Kasumi-1 (cell line): ENCODE data around the gene CRIP3.
A peak's percentile ranks its signal among the peaks of the same experiment; 100 is the strongest.

Experiments
- DNase-seq, 2 experiments: peaks; one replicate each; lab custom pipeline; 2025; lab: John Stamatoyannopoulos, UW

Gene CRIP3

DNA sequence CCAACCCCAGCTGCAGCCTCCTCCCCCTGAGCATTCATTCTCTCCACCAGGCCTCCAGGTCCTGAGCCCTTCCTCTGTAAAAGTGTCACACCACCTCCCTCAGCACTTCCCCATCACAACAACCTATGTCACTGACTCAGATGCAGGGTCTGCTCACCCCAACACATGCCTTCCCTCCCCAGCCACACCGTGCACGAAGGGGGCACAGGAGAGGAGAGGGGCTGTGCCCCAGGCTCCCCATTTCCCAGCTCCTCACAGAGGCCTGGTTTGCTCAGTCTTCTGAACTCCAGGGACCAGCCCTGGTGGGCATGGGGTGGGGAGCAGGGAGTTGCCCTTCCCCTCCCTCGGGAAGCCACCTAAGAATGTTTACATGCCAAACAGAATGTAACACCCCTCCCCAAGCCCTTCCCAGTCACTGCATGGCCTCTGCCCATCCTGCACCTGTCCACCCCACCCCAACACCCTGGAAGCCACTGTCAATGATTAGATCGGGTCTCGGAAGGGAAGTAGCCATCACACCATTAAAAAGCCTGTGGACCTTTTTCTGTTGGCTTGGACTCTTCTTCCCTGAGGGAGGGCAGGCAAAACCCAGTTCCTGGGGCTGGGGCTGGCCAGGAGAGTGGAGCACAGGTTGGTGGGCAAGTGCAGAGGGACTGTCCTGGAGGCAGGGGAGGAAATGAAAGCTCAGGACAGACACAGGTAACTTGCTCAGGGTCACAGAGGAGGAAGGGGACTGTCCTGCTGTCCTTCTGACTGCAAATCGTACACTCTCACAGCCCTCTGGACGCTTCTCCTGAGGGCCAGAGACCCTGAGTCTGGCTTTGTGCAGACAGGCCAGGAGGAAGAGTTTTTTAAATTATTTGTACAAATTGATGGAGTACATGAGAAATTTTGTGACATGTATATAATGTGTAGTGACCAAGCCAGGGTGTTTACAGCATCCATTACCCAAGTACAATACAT lies 20.6 kb downstream of the CRIP3 start:
- DNase-seq: no peak

DNA sequence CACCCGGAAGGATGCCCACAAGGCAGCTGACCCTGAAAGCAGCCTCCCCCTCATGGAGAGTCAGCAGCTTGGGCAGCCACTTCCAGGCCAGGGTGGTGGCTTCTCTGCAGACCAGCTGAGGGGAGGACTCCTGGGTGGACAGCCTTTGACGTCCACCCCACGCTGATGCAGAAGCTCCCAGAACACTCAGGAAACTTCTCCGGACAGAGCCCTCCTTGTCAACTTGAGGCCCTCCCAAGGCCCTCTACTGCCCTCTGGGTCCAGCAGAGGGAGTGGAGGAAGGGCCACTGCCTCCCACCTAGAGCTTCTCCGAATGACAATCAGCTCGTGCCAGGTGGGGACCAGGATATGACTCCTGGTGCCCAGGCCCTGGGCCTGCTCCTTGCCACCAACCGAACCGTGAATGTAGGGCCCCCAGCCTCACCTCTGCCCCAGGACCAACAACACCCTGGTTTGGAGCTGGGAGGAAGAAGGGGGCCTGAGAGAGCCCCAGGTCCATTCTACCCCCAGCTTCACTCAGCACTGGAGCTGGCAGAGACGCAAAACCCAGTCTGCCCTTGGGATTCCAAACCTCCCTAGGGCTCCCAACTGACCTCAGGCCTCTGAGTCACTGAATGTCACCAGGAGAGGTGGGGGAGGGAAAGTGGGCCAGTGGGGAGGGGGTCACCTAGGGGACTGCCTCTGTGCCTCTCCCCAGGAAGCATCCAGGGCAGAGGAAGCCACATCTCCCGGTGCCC lies 21.5 kb downstream of the CRIP3 start:
- DNase-seq: no peak

DNA sequence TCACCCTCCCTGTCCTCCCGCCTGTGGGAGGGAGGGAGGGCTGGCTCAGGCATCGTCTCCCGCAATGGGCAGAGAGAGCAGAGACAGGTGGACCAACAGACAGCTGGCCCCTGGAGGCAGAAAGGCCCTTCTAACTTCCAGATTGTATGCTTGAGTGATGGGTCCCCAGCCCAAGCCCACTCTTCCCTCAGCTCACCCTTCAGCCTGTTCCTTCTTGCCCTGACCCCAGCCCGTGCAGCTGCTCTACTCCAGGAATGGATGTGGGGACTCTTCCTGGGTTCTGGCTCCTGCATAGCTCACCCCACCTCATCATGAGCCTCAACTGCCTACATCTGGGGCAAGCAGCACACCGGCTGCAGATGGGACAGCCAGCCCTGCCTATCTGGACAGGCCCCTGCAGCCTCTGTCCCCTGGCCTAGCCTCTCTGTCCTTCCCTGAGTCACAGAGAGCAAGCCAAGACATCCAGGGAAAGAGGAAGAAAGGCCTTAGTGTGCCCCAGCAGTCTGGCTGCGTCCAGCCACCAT lies 22.1 kb downstream of the CRIP3 start:
- no peak for DNase-seq

DNA sequence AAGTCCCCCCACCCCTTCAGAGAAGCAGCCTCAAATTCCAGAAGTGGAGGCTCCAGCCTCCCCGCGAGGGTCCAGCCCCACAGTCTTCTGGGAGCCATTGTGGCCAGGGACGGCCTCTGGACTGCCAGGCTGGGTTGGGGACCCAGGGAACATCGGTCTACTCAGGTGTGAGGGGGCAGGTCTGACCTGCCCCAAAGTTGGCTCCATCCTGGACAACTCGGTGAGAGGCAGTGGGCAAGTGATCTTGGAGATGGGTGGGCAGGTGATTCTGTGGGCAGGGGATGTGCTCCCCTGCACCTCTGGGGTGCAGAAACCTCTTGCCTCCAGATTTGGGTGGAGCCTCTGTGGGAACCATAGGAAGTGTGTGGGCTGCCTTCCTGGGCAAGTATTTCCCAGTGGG lies 22.8 kb downstream of the CRIP3 start:
- DNase-seq: no peak

DNA sequence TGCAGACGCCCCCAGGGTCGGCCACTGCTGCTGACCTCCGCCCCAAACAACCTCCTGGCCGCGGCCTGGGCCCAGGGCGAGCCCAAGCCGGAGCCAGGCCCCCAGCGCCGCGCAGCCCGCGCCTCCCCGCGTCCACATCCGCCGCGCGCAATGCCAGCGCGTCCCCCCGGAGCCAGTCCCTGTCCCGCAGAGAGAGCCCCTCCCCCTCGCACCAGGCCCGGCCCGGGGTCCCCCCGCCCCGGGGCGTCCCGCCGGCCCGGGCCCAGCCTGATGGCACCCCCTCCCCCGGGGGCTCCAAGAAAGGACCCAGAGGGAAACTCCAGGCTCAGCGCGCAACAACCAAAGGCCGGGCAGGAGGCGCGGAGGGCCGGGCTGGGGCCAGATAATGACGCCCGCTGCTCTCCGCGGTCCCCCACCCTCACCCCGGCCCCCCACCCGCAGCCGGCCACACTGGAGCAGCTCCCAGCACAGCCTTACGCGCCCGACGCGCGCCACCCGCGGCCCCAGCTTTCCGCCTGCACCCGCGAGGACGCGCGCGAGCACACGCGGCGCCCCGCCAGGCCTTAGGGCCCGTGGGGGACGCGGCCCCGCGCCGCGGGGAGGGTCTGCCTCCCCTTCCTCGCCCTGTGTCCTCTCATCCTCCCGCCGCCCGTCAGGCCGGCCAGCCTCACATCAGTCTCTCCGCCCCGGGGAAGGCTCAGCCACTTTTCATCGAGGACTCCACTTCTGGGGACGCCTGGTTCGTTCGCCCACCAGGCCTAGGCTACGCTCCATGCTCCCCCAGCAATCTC lies 23.4 kb downstream of the CRIP3 start:
- no peak for DNase-seq

DNA sequence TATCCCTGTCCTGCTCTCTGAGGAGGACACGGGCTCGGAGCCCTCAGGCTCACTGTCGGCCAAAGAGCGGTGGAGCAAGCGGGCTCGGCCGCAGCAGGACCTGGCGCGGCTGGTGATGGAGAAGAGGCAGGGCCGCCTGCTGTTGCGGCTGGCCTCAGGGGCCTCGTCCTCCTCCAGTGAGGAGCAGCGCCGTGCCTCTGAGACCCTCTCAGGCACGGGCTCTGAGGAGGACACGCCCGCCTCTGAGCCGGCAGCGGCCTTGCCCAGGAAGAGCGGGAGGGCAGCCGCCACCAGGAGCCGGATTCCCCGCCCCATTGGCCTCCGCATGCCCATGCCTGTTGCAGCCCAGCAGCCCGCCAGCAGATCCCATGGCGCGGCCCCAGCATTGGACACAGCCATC lies 24.7 kb downstream of the CRIP3 start:
- DNase-seq: no peak

DNA sequence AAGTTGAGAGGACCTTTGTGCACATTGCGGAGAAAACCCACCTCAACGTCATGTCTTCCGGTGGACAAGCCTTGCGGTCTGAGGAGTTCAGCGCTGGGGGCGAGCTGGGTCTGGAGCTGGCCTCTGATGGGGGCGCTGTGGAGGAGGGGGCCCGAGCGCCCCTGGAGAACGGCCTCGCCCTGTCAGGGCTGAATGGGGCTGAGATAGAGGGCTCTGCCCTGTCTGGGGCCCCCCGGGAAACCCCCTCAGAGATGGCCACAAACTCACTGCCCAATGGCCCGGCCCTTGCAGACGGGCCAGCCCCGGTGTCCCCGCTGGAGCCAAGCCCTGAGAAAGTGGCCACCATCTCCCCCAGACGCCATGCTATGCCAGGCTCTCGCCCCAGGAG lies 25.1 kb downstream of the CRIP3 start:
- no peak for DNase-seq

DNA sequence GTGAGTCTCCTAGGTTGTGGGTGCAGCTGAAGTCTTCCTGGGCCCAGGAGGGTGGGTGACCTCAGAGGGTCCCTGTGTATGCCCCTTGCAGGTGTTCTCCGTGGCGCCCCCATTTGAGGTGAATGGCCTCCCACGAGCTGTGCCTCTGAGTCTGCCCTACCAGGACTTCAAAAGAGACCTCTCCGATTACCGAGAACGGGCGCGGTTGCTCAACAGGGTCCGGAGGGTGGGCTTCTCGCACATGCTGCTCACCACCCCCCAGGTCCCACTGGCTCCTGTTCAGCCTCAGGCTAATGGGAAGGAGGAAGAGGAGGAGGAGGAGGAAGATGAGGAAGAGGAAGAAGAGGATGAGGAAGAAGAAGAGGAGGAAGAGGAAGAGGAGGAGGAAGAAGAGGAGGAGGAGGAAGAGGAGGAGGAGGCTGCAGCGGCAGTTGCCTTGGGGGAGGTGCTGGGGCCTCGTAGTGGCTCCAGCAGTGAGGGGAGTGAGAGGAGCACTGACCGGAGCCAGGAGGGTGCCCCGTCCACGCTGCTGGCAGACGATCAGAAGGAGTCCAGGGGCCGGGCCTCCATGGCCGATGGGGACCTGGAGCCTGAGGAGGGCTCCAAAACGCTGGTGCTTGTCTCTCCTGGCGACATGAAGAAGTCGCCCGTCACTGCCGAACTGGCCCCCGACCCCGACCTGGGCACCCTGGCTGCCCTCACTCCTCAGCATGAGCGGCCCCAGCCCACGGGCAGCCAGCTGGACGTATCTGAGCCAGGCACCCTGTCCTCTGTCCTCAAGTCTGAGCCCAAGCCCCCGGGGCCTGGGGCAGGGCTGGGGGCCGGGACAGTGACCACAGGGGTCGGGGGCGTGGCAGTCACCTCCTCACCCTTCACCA lies 25.8 kb downstream of the CRIP3 start:
- DNase-seq: no peak

DNA sequence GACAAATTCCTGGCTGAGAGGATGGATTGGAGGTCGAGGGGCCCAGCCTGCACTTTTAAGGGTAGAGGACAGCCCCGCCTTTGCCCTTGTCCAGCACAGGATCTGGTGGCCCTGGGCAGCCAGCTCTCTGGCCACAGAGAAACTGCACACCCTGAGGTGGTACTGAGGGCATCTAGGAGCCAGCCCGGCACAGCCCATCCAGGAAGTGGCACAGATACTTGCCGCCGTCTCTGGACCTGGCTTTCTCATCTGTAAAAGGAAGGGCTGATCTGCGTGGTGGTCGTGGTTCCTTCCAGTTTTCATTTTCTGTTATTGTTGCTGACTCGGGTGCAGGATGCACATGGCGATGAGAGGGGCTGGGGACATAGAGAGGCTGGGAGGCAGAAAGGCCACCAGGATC lies 26.6 kb downstream of the CRIP3 start:
- no peak for DNase-seq

DNA sequence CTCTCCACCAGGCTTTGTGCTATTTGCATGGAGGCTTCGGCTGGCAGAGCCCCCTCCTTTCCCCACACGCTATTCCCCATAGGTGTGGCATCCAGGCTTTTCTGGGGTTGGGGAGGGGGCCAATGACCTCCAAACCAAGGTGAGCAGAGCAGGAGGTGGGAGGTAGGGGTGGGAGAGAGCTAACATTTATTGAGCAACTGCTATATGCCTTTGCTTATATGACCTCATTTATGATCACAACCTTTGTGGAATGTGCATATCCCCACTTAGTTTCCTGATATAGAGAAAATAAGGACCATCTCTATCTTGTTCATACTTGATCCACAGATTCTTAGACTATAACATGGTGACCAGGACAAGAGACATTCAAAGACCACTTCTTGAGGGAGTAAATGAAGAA lies 28.4 kb downstream of the CRIP3 start:
- no peak for DNase-seq

DNA sequence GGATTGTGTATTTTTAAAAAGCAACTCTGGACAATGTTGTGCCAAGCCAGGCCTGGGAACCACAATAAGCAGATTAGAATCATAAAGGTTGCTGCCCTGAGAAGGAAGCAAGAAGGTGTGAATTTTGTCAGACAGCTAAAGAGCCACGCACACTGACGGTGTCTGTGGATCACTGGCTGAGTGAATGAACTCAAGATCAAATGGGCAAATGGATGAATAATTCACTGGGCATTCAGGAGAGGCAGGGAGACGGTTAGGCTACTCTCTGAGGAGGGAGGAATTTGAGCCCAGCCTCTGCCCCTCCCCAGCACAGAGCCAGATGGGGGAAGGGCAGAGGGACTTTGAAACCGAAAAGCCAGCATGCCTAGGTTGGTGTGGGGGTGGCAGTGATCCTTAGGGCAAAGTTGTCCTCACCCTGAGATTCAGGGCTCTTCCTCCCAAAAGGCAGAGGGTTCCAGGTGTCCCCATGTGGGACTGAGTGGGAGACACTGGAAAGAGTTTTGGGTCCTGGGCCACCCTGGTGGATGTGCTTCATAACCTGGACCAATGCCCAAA lies 30.0 kb downstream of the CRIP3 start:
- no peak for DNase-seq

DNA sequence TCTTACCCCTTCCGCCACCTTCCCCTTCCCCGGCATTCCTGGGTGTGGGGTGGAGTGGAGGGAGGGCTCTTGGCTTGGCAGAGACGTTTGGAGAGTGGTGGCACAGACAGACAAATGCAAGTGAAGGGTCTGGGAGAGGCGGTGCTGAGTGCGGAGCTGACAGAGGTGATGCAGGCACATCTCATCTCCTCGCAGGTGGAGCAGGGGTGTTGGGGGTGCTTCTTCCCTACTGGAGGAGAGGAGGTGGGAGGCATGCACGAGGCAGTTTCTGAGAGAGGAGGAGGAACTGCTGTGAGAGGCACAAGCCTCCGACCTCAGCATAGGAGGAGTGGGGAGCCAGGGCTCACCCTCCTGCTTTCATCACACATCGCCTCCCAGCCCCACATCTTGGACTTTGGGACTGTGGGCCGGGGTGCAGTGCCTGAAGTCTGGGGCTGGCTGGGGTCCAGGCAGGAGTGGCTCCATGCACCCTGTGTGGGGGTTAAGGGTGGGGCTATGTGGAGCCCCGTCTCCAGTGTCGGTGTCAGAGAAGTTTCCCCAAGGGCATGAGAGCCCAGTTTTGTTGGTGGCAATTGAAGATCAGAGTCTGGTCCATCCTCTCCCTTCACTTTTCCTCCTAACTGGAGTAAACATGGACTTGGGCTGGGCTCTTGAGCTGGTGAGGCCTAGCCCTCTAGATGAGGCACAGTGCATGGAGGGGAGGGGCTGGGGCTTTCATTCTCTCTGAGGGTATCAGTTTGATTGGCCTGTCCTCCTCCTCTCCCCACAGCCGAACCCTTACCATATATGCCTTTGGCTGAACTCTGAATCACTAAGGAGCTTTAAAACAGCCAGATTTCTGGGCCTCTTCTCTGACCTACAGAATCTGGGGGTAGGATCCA lies 30.7 kb downstream of the CRIP3 start:
- no peak for DNase-seq

DNA sequence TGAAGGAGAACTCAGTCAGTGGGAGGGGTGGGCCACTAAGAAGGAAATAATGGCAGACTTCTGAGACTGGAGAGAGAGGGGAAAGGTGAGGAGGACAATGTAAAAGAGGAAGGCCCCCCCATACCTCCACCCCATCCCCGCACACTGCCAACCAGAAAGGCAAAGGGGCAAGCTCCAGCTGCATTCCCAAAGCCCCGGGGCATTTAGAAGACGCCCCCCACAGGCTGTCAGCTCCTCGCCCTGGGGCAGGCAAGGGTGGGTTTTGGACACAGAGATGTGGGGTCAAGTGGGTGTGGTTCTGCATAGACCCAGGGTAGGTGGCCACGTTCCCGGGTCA lies 31.4 kb downstream of the CRIP3 start:
- no peak for DNase-seq

DNA sequence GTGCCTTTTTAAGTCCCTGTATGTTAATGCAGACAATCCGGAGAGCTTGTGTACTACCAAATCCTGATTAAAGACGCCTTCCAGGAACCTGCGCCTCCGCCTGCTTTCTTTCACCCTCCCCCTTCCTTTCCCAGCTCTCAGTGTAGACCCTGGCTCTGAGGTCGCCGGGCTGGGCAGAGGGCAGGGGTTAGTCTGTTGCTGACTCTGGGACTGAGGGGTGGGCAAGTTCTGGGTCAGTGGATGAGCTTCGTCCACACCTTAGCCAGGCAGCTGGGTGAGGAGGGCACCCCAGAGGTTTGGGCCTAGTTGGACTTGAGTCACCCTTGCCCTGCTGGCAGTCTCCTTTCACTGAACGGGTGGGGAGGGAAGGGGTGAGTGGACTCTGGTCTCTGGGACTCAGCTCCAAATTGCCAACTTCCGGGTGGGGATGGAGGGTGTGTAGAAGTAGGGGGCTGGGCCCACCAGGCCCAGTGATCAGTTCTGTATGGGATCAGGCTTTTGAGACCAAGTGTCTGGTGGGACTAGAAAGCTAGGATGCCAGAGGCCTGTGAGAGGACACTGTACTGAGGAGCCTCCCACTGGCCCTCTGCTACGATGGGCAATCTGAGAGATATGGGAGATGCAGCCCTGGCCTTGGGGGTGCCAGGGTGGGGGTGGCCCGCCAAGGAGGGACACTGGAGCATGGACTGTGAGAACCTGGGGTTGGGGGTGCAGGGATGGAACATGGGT lies 31.9 kb downstream of the CRIP3 start:
- no peak for DNase-seq

DNA sequence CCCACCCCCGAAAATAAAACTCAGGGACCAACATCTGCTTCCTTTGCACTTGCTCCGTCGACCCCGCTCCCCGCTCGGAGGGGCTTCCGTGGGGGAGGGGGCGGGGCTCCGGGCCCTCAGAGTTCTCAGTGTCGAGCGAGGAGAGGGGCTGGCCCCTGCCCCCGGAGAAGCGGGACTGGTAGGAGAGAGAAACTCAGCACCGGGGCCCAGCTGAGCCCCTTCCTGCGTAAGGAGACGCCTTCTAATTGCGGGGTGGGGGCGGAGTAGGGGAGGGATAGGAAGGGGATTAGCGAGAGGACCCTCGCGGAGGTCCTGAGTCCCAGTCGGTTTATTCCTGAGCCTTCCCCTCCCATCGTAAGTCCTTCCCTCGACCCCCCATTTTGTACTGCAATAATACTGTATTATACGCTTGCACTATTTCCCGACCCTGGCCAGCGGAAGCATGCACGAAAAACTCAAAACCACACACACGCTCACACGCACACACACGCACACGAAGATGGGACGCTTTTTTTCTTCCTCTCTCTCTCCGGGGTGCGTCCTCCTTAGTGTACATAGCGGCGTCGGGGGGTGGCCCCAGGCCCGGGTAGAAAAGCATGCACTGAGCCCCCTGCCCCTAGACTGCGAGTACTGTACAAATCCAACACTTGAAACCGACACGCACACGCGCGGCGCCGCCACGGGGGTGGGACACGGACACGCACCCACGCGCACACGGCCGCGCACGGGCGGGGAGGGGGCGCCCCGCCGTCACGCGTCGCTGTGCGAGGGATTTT lies 32.6 kb downstream of the CRIP3 start:
- DNase-seq: no peak

DNA sequence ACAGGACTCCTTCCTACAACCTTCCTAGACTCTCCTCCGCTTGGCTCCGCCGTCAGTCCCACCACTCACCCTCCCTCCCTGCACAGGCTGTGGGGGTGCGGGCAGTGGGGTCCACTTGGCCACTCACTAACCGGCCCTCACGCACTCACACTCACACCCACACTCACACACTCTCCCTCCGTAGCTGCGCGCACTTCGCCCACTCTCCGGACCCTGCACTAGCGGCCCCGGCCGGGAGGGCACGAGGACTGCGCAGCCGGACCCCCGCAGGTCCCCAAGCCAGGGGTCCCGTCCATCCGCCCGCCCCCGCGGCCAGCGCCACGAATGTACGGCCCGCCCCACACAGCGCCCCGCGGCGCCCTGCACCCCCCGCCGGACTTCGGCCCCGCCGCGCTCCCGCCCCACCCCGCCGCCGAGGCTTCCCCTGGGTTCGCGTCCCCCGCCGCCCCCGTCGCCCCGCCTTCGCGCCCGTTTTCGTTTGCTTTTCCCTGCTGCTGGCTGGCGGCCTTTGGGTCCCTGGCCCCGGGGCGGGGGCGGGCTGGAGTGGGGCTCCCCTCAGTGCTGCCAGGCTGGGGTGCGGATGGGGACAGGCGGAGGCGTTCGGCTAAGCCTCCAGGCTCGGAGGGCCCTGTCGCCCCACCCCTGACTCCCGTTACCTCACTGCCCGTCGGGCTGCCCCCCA lies 33.6 kb downstream of the CRIP3 start:
- peak in 1 of 2 experiments; percentile 10 for DNase-seq

DNA sequence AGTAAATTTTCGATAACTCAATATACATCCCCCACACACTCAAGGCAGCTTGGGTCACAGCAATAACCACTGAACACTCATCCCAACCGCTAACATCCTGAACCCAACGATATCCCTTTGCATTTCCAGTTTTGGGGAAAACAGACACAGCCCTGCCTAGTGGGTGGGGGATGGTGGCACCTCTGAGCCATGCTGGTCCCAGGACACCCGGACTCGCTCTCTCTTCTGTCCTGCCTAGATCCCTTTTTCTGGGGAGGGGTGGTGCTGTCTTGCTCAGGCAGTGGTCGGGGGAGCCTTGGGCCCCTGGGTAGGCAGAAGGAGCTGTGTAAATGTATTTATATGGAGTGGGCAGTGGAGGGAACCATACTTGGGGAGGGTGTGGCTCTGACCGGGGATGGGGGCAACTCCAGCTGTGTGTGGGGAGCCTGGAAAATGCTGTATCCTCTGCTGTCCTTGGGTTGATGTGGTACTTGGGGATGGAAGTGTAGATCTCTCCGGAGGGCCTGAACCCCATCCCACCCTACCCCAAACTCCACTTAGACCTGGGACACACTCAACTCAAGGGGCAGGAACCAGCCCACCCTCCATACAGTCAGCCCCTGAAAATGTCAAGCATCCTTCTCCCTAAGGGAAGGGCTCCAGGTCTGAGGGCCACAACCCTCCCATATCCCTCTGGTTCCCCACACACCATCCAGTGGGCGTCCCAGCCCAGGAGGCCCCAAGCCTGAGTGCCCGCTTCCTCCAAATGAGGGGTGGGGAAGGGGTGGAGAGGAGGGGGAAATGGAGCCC lies 34.3 kb downstream of the CRIP3 start:
- DNase-seq: peak; percentile 40 to 43
